Activated CD8-positive, alpha-beta T cell treated with anti-CD3 and anti-CD28 coated beads for 36 hours (primary cell): ENCODE results near the gene DNAJB2. TPM values are rescaled to one million over a fixed set of nuclear protein-coding genes. Genes with fewer than 3 reads are reported as not detected.
"Not testable (repeated sequence)": the region's sequence is repeated elsewhere in the genome, so short reads cannot be mapped to it uniquely, and the experiment has no call there.

Experiments
- ATAC-seq: fragments of 200-7000 bp; cut with Tn5 transposase; one replicate; pipeline ENCODE4 v1.10.0; 2021; ENCODE audit warnings: mild to moderate bottlenecking, moderate library complexity
- CTCF ChIA-PET: fragments of 350-600 bp; sonication (Branson Sonifier 250); formaldehyde crosslinking; loops from one replicate; lab custom pipeline; 2021; ENCODE audit warnings: antibody characterized with exemption; lab: Charles Lee
- POLR2A ChIA-PET: fragments of 350-600 bp; sonication (Branson Sonifier 250); formaldehyde crosslinking; loops from one replicate; lab custom pipeline; 2021; ENCODE audit warnings: antibody characterized with exemption; lab: Charles Lee
- DNase-seq: peaks from one replicate; pipeline ENCODE4 v3.0.0-alpha.2; 2020
- H3K27ac Mint-ChIP-seq: one replicate; pipeline ENCODE4 v1.8.0; 2021; ENCODE audit warnings: mild to moderate bottlenecking, mixed read lengths
- H3K27me3 Mint-ChIP-seq: one replicate; pipeline ENCODE4 v1.8.0; 2021; ENCODE audit warnings: mixed read lengths
- H3K36me3 Mint-ChIP-seq: one replicate; pipeline ENCODE4 v1.8.0; 2021; ENCODE audit warnings: low read depth, mixed read lengths
- H3K4me1 Mint-ChIP-seq: one replicate; pipeline ENCODE4 v1.8.0; 2021; ENCODE audit warnings: low read depth, mixed read lengths
- H3K4me3 Mint-ChIP-seq: one replicate; pipeline ENCODE4 v1.8.0; 2021; ENCODE audit warnings: mild to moderate bottlenecking, moderate library complexity, mixed read lengths
- H3K9me3 Mint-ChIP-seq: one replicate; pipeline ENCODE4 v1.8.0; 2021; ENCODE audit warnings: mixed read lengths
- CTCF ChIP-seq: fragments of 200-600 bp; IDR thresholded peaks from one replicate; pipeline ENCODE4 v1.8.0; 2022; ENCODE audit warnings: antibody characterized with exemption, mild to moderate bottlenecking
- intact Hi-C: fragments of 100-400 bp; cut with micrococcal nuclease; formaldehyde crosslinking; loops from one replicate; pipeline ENCODE4 v1.10.0; 2022
- total RNA-seq, 2 experiments: library from RNA; stranded (reverse); gene quantifications; one replicate each; pipeline ENCODE4 v1.2.3, GENCODE V29; 2021

The DNAJB2 gene
- total RNA-seq, 2 experiments from 2014 or later, result 61.8 to 63.3 TPM

- ChIA-PET POLR2A (interaction anchor here (0.6 to 19.2 kb wide), 17 partner anchors 9 to 356 kb away, joined by 3 to 239 read pairs (median 10); partner anchors contain the start of genes ABCB6, ANKZF1, ATG9A and CNPPD1), CTCF (interaction anchor here (0.7 to 10.1 kb wide), 11 partner anchors 9 to 133 kb away, joined by 3 to 132 read pairs (median 5); partner anchors contain the start of genes ANKZF1, ATG9A, CNPPD1 and DNAJB2)
- Mint-ChIP-seq H3K36me3 (peaks cover 42% of the 10 kb centered on the region), H3K4me1 (peaks cover 46% of the 10 kb centered on the region), H3K4me3 (peak within 1 kb of the TSS; percentile 77), H3K27me3 (no peaks in the 10 kb centered on the region), H3K9me3 (no peaks in the 10 kb centered on the region), H3K27ac (peak within 1 kb of the TSS; percentile 94)
- intact Hi-C loops, result loop anchor here (2.0 kb wide), 1 partner anchor 25 kb away; the partner anchor contains the start of gene DNAJB2
- ATAC-seq, result peak; percentile 73
- no peak for TF ChIP-seq CTCF
- peak; percentile 92 for DNase-seq
Measured at GRCh38 chr2:219253753-219254589, 25.2 kb upstream of the DNAJB2 start, which contains the start of gene TUBA4A. TSS of gene TUBA4A (minus strand) at chr2:219253918. CDS start at chr2:219253858, 60 bp downstream.

GRCh38 chr2:219254590-219255201 is 24.5 kb upstream of the DNAJB2 start:
- intact Hi-C loops, result loop anchor here (2.0 kb wide), 1 partner anchor 24 kb away; the partner anchor contains the start of gene DNAJB2
- DNase-seq (peak; percentile 67), ATAC-seq (peak; percentile 57)
- Mint-ChIP-seq H3K9me3 (no peaks in the 10 kb centered on the region), H3K27ac (peak overlapping the region; percentile 94), H3K4me1 (peaks cover 39% of the 10 kb centered on the region), H3K27me3 (no peaks in the 10 kb centered on the region), H3K36me3 (peaks cover 35% of the 10 kb centered on the region), H3K4me3 (peak overlapping the region; percentile 77)
- ChIA-PET POLR2A (interaction anchor here (0.7 to 19.2 kb wide), 17 partner anchors 8 to 133 kb away, joined by 3 to 239 read pairs (median 10); partner anchors contain the start of genes ABCB6, ANKZF1, ATG9A and CNPPD1), CTCF (interaction anchor here (0.7 to 10.1 kb wide), 9 partner anchors 10 to 132 kb away, joined by 3 to 132 read pairs (median 7); partner anchors contain the start of genes ANKZF1, ATG9A, CNPPD1 and DNAJB2)
- TF ChIP-seq CTCF, result no peak

- peaks cover 21% of the 10 kb centered on the region for H3K4me1 Mint-ChIP-seq
- POLR2A ChIA-PET, result interaction anchor here (1.0 to 1.1 kb wide), 2 partner anchors 20 to 89 kb away, joined by 3 read pairs; partner anchors contain the start of gene SLC23A3
- intact Hi-C loops, H3K36me3 Mint-ChIP-seq, H3K9me3 Mint-ChIP-seq, H3K27ac Mint-ChIP-seq, DNase-seq, H3K4me3 Mint-ChIP-seq, ATAC-seq, H3K27me3 Mint-ChIP-seq: not testable (repeated sequence)
- CTCF ChIA-PET, result interaction anchor here (1.0 to 5.2 kb wide), 4 partner anchors 18 to 36 kb away, joined by 3 to 61 read pairs (median 6); partner anchors contain the start of gene DNAJB2
Measured at GRCh38 chr2:219258942-219259341, 20.2 kb upstream of the DNAJB2 start.

GRCh38 chr2:219261024-219261855 is 17.9 kb upstream of the DNAJB2 start:
- TF ChIP-seq CTCF, result no peak
- intact Hi-C loops, result no loop called here
- Mint-ChIP-seq H3K27ac (no peak overlapping the region), H3K9me3 (no peaks in the 10 kb centered on the region), H3K36me3 (no peaks in the 10 kb centered on the region), H3K4me3 (no peak overlapping the region), H3K27me3 (peaks cover 1% of the 10 kb centered on the region), H3K4me1 (peaks cover 11% of the 10 kb centered on the region)
- ChIA-PET CTCF (interaction anchor here (0.6 to 5.2 kb wide), 7 partner anchors 9 to 281 kb away, joined by 3 to 61 read pairs (median 4); partner anchors contain the start of genes DNAJB2 and TUBA4B), POLR2A (interaction anchor here (0.7 to 2.9 kb wide), 6 partner anchors 8 to 97 kb away, joined by 3 to 19 read pairs (median 3); partner anchors contain the start of genes ATG9A, TUBA4A and TUBA4B)
- DNase-seq (no peak), ATAC-seq (peak; percentile 26)
